Thymus (tissue), 11 donors: ENCODE results near the gene PNPLA6. TPM values are rescaled to one million over a fixed set of nuclear protein-coding genes. Genes with fewer than 3 reads are reported as not detected.
"Not testable (repeated sequence)": the region's sequence is repeated elsewhere in the genome, so short reads cannot be mapped to it uniquely, and the experiment has no call there.

Experiments used
- DNase-seq, 9 donors: peaks; one replicate each; pipeline ENCODE4 v3.0.0-alpha.2; 2013; ENCODE audit warnings: low spot score in 9 of 9, low read depth in 6 of 9, missing footprints in 1 of 9
- H3K27ac ChIP-seq, 2 donors: one replicate each; pipeline ENCODE4 v1.5.1; 2013; ENCODE audit warnings: control low read depth in 1 of 2, low read depth in 1 of 2, low read length in 1 of 2, mild to moderate bottlenecking in 1 of 2, moderate library complexity in 1 of 2
- H3K27me3 ChIP-seq, 2 donors: one replicate each; pipeline ENCODE4 v1.5.1; 2013; ENCODE audit warnings: low read length in 1 of 2; ENCODE audit not compliant: control insufficient read depth in 2 of 2, insufficient read depth in 1 of 2
- H3K36me3 ChIP-seq, 2 donors: one replicate each; pipeline ENCODE4 v1.5.1; 2013; ENCODE audit warnings: low read length in 1 of 2, mild to moderate bottlenecking in 1 of 2, moderate library complexity in 1 of 2; ENCODE audit not compliant: control insufficient read depth in 2 of 2, insufficient read depth in 2 of 2
- H3K4me1 ChIP-seq, 2 donors: one replicate each; pipeline ENCODE4 v1.5.1; 2013; ENCODE audit warnings: low read length in 2 of 2; ENCODE audit not compliant: control insufficient read depth in 2 of 2, insufficient read depth in 2 of 2
- H3K4me3 ChIP-seq, 2 donors: one replicate each; pipeline ENCODE4 v1.5.1; 2013; ENCODE audit warnings: low read length in 2 of 2, control low read depth in 1 of 2, mild to moderate bottlenecking in 1 of 2
- H3K9me3 ChIP-seq, 2 donors: one replicate each; pipeline ENCODE4 v1.5.1; 2013; ENCODE audit warnings: low read length in 1 of 2, mild to moderate bottlenecking in 1 of 2; ENCODE audit not compliant: control insufficient read depth in 2 of 2, insufficient read depth in 1 of 2
- WGBS: extraction: QIAGEN DNeasy Blood & Tissue Kit; methylation state at CpG from one replicate; pipeline ENCODE4 v1.1.7; 2013; 5-methylcytosine and 5-hydroxymethylcytosine counted together
- polyA plus RNA-seq: library from polyadenylated mRNA; stranded (reverse); fragments of 200-250 nt; gene quantifications from one replicate; pipeline ENCODE4 v1.2.3, GENCODE V29; 2013
- total RNA-seq: library from RNA; stranded (reverse); fragments of 120-200 nt; gene quantifications from one replicate; pipeline ENCODE4 v1.2.4, GENCODE V29; 2013
- donor health status: healthy.

The PNPLA6 gene
- total and polyA plus RNA-seq, 2 donors: 17.3 to 75.3 TPM

GRCh38 chr19:7570761-7571160 lies 35.2 kb downstream of the PNPLA6 start:
- H3K27me3 ChIP-seq: no peaks in the 10 kb centered on the region
- no peaks in the 10 kb centered on the region for H3K4me1 ChIP-seq

DNA sequence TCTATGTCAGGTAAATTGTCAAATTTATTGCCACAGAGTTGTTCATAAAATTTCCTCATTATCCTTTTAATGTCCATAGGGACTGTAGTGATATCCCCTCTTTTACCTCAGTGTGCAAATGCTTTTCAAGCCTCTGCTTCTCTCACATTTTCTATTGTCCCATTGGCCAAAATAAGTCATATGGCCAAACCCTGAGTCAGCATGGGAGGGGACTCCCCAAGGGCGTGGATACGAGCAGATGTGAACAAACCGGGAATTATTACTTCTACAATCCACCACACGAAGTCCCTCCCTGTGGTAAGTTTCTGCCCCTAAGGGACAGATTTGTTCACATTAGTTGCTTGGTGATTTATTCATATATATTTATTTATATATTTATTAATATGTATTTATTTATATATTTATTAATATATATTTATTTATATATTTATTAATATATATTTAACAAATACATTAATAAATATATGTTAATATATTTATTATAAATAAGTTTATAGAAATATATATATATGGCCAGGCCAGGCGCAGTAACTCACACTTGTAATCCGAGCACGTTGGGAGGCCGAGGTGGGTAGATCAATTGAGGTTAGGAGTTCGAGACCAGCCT lies 40.0 kb downstream of the PNPLA6 start:
- Histone ChIP-seq H3K27me3 (peaks cover 0 to 2% of the 10 kb centered on the region in 2 donors), H3K4me3 (no peak overlapping the region), H3K27ac (no peak overlapping the region), H3K9me3 (no peaks in the 10 kb centered on the region), H3K4me1 (no peaks in the 10 kb centered on the region), H3K36me3 (no peaks in the 10 kb centered on the region)
- no peak for DNase-seq
- 80% methylated on average over 9 of the region's 9 CpGs for WGBS

More at GRCh38 chr19:7570761-7571160, 35.2 kb downstream of the PNPLA6 start:
- Histone ChIP-seq H3K9me3 (no peaks in the 10 kb centered on the region), H3K36me3 (no peaks in the 10 kb centered on the region), H3K4me3 (no peak overlapping the region), H3K27ac (no peak overlapping the region)
- WGBS: 90% methylated on average over 5 of the region's 5 CpGs
- no peak for DNase-seq

DNA sequence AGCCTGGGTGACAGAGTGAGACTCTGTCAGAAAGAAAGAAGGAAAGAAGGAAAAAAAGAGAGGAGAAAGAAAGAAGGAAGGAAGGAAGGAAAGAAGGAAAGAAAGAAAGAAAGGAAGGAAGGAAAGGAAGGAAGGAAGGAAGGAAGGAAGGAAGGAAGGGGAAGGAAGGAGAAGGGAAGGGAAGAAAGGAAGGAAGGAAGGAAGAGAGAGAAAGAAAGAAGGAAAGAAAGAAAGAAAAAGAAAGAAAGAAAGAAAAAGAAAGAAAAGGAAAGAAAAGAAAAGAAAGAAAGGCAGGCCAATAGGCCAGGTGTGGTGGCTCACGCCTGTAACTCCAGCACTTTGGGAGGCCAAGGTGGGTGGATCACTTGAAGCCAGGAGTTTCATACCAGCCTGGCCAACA lies 41.9 kb downstream of the PNPLA6 start:
- not testable (repeated sequence) for H3K36me3 ChIP-seq, H3K4me1 ChIP-seq, H3K9me3 ChIP-seq, DNase-seq, H3K27me3 ChIP-seq, H3K4me3 ChIP-seq, H3K27ac ChIP-seq
- WGBS: 100% methylated on average over 1 of the region's 1 CpG

GRCh38 chr19:7578127-7578526 lies 42.6 kb downstream of the PNPLA6 start:
- no peak for DNase-seq
- no peak overlapping the region for H3K4me3 ChIP-seq
- WGBS: 76% methylated on average over 6 of the region's 6 CpGs
- H3K27ac ChIP-seq: no peak overlapping the region
- H3K27me3 ChIP-seq: peaks cover 0 to 4% of the 10 kb centered on the region in 2 donors
- H3K36me3 ChIP-seq: no peaks in the 10 kb centered on the region
- H3K9me3 ChIP-seq: no peaks in the 10 kb centered on the region
- no peaks in the 10 kb centered on the region for H3K4me1 ChIP-seq

DNA sequence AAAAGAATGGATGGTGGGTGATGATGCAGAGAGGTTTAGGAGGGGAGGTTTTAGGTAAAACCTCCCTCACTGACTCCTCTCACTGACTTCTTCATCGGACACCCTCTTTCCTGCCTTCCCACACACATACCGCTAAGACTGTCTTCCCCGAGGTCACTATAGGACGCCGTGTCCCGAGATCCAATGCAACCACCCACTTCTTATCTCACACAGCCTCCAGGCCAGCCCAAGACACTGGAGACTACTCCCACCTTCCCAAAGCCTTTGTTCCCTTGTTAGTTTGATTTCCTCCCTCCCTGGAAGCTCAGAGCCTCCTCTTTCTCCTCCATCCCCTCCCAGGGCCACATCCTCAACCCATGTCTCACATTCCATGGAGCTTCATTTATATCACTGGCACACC lies 43.7 kb downstream of the PNPLA6 start:
- H3K27ac ChIP-seq: no peak overlapping the region
- DNase-seq: no peak
- peaks cover 0 to 5% of the 10 kb centered on the region in 2 donors for H3K27me3 ChIP-seq
- no peaks in the 10 kb centered on the region for H3K36me3 ChIP-seq
- no peaks in the 10 kb centered on the region for H3K4me1 ChIP-seq
- H3K4me3 ChIP-seq: no peak overlapping the region
- H3K9me3 ChIP-seq: no peaks in the 10 kb centered on the region
- 88% methylated on average over 6 of the region's 6 CpGs for WGBS

DNA sequence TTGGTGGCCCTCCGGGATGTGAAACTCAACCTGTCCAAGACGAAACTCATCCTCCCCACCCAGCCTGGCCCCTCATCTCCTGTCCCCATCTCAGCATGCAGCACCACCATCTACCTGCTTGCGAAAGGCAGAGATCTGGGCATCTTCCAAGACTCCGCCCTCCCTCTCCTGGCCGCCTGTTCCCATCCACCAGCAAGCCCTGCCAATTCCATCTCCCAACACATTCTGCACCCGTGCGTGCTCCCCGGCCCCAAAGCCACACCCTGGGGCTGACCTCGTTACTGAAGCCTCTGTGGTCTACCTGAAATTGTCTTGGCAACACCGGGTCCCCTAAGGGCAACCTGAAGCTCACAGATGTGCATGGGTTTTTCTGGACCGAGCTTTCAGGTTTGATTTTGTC lies 46.9 kb downstream of the PNPLA6 start:
- H3K4me1 ChIP-seq: no peaks in the 10 kb centered on the region
- H3K9me3 ChIP-seq: no peaks in the 10 kb centered on the region
- no peak overlapping the region for H3K27ac ChIP-seq
- H3K36me3 ChIP-seq: no peaks in the 10 kb centered on the region
- WGBS: 71% methylated on average over 11 of the region's 11 CpGs
- peaks cover 0 to 8% of the 10 kb centered on the region in 2 donors for H3K27me3 ChIP-seq
- H3K4me3 ChIP-seq: no peak overlapping the region
- DNase-seq: no peak

GRCh38 chr19:7589822-7590221 lies 54.3 kb downstream of the PNPLA6 start:
- H3K27me3 ChIP-seq: peaks cover 0 to 25% of the 10 kb centered on the region in 2 donors

DNA sequence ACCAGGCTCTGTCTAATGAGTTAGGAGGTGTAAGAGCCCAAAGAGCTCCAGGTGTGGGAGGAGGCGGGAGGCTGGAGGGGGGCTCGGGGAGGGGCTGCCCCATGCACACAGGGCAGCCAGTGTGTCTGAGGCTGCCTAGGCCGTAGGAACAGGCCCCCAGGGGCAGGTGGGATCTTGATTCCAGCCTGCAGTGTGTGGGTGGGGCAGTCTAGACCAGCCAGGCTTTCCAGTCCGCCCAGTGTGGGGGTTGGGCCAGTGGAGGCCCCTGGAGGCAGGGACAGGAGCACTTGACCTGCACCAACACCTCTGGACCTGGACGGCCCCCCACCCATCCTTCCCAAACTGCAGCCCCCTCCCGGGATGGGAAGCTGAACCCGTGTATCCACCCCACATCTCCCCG lies 54.7 kb downstream of the PNPLA6 start:
- Histone ChIP-seq H3K4me1 (no peaks in the 10 kb centered on the region), H3K27ac (no peak overlapping the region), H3K36me3 (no peaks in the 10 kb centered on the region), H3K4me3 (no peak overlapping the region), H3K27me3 (peaks cover 0 to 29% of the 10 kb centered on the region in 2 donors), H3K9me3 (no peaks in the 10 kb centered on the region)
- WGBS: 78% methylated on average over 8 of the region's 8 CpGs
- no peak for DNase-seq

More at GRCh38 chr19:7589822-7590221, 54.3 kb downstream of the PNPLA6 start:
- H3K27ac ChIP-seq: no peak overlapping the region
- no peak overlapping the region for H3K4me3 ChIP-seq
- WGBS: 97% methylated on average over 7 of the region's 7 CpGs
- no peaks in the 10 kb centered on the region for H3K9me3 ChIP-seq
- no peaks in the 10 kb centered on the region for H3K4me1 ChIP-seq
- H3K36me3 ChIP-seq: no peaks in the 10 kb centered on the region
- no peak for DNase-seq

- peaks cover 0 to 6% of the 10 kb centered on the region in 2 donors for H3K9me3 ChIP-seq
- peak within 1 kb of the TSS; percentile 30 to 62 for H3K4me3 ChIP-seq
- under 1% methylated on average over 78 of the region's 78 CpGs for WGBS
- H3K4me1 ChIP-seq: peaks cover 4 to 9% of the 10 kb centered on the region in 2 donors
- DNase-seq: peak; percentile 3 to 81 (median 61)
- no peaks in the 10 kb centered on the region for H3K36me3 ChIP-seq
- H3K27me3 ChIP-seq: peaks cover 26 to 52% of the 10 kb centered on the region in 2 donors
- no peak within 1 kb of the TSS for H3K27ac ChIP-seq
Observed at GRCh38 chr19:7595466-7596133, 60.1 kb downstream of the PNPLA6 start, which contains the start of gene CAMSAP3. Gene CAMSAP3 (plus strand): TSS chr19:7595863. CDS start chr19:7596003, 140 bp downstream.
